WTC11 (cell line): ENCODE data around the gene CSF1. TPM values are rescaled to one million over a fixed set of nuclear protein-coding genes. Genes with fewer than 3 reads are reported as not detected.
"Not testable (repeated sequence)": the region's sequence is repeated elsewhere in the genome, so short reads cannot be mapped to it uniquely, and the experiment has no call there.

ENCODE experiments used
- ATAC-seq: fragments of 200-7000 bp; cut with Tn5 transposase; 2 replicates; pipeline ENCODE4 v1.10.0; 2021; ENCODE audit warnings: mild to moderate bottlenecking, moderate library complexity
- CTCF ChIA-PET: fragments of 300-600 bp; sonication (Branson Sonifier 250); formaldehyde crosslinking; loops from one replicate; lab custom pipeline; 2021; ENCODE audit warnings: antibody characterized with exemption; lab: Charles Lee
- POLR2A ChIA-PET: fragments of 350-600 bp; sonication (Branson Sonifier 250); formaldehyde crosslinking; loops from one replicate; lab custom pipeline; 2021; ENCODE audit warnings: antibody characterized with exemption; lab: Charles Lee
- DNase-seq: peaks from one replicate; pipeline ENCODE4 v3.0.0; 2021; ENCODE audit warnings: low spot score
- H3K27ac Mint-ChIP-seq: 2 replicates; pipeline ENCODE4 v1.8.0; 2021; ENCODE audit warnings: mixed read lengths
- H3K27me3 Mint-ChIP-seq: 2 replicates; pipeline ENCODE4 v1.8.0; 2021; ENCODE audit warnings: low read depth, mild to moderate bottlenecking, moderate library complexity, mixed read lengths
- H3K36me3 Mint-ChIP-seq: 2 replicates; pipeline ENCODE4 v1.8.0; 2021; ENCODE audit warnings: mixed read lengths
- H3K4me1 Mint-ChIP-seq: 2 replicates; pipeline ENCODE4 v1.8.0; 2022; ENCODE audit warnings: mixed read lengths
- H3K4me3 Mint-ChIP-seq: 2 replicates; pipeline ENCODE4 v1.8.0; 2021; ENCODE audit warnings: mild to moderate bottlenecking, moderate library complexity, mixed read lengths
- H3K9me3 Mint-ChIP-seq: 2 replicates; pipeline ENCODE4 v1.8.0; 2021; ENCODE audit warnings: mixed read lengths
- CBFB ChIP-seq: sonication (generic); formaldehyde crosslinking; IDR thresholded peaks from 2 replicates; pipeline ENCODE4 v1.8.1; 2022; ENCODE audit warnings: mild to moderate bottlenecking, low read depth, missing genetic modification reagents
- ELF4 ChIP-seq: sonication (generic); formaldehyde crosslinking; IDR thresholded peaks from 2 replicates; pipeline ENCODE4 v1.8.1; 2022; ENCODE audit warnings: low read depth, mild to moderate bottlenecking, moderate library complexity, missing genetic modification reagents
- EMX1 ChIP-seq: fragments of 250-450 bp; sonication (Bioruptor Pico); IDR thresholded peaks from 2 replicates; pipeline ENCODE4 v1.8.0; 2021; ENCODE audit warnings: mild to moderate bottlenecking
- FOXJ3 ChIP-seq: sonication (generic); formaldehyde crosslinking; IDR thresholded peaks from 2 replicates; pipeline ENCODE4 v1.9.0; 2021; ENCODE audit warnings: missing genetic modification reagents, mild to moderate bottlenecking, borderline replicate concordance
- FOXK1 ChIP-seq: sonication (generic); formaldehyde crosslinking; IDR thresholded peaks from 2 replicates; pipeline ENCODE4 v1.8.0; 2022; ENCODE audit warnings: mild to moderate bottlenecking, moderate library complexity, missing genetic modification reagents
- GABPB1 ChIP-seq: sonication (generic); formaldehyde crosslinking; IDR thresholded peaks from 2 replicates; pipeline ENCODE4 v1.8.1; 2023; ENCODE audit warnings: mild to moderate bottlenecking, missing genetic modification reagents
- JUN ChIP-seq: sonication (generic); formaldehyde crosslinking; IDR thresholded peaks from 2 replicates; pipeline ENCODE4 v1.8.0; 2023; ENCODE audit warnings: mild to moderate bottlenecking, missing genetic modification reagents
- MXD4 ChIP-seq: fragments of 250-450 bp; sonication (Bioruptor Pico); IDR thresholded peaks from 2 replicates; pipeline ENCODE4 v1.8.0; 2021; ENCODE audit warnings: mild to moderate bottlenecking, moderate library complexity, borderline replicate concordance
- NFE2L1 ChIP-seq: sonication (generic); formaldehyde crosslinking; IDR thresholded peaks from 2 replicates; pipeline ENCODE4 v1.8.1; 2023; ENCODE audit warnings: missing genetic modification reagents
- NR1H2 ChIP-seq: sonication (generic); formaldehyde crosslinking; IDR thresholded peaks from 2 replicates; pipeline ENCODE4 v1.9.0; 2021; ENCODE audit warnings: mild to moderate bottlenecking, moderate library complexity, missing genetic modification reagents
- SMAD4 ChIP-seq: sonication (generic); formaldehyde crosslinking; IDR thresholded peaks from 2 replicates; pipeline ENCODE4 v1.8.0; 2022; ENCODE audit warnings: mild to moderate bottlenecking, missing genetic modification reagents
- ZBTB21 ChIP-seq: sonication (generic); formaldehyde crosslinking; IDR thresholded peaks from 2 replicates; pipeline ENCODE4 v1.8.1; 2023; ENCODE audit warnings: mild to moderate bottlenecking, missing genetic modification reagents, borderline replicate concordance
- ZNF423 ChIP-seq: fragments of 250-450 bp; sonication (Bioruptor Pico); IDR thresholded peaks from 2 replicates; pipeline ENCODE4 v2.1.2; 2022; ENCODE audit warnings: mild to moderate bottlenecking, moderate library complexity
- total RNA-seq: library from RNA; stranded (reverse); gene quantifications from 3 replicates; pipeline ENCODE4 v1.2.3, GENCODE V29; 2021
- TF ChIP-seq, protein P1 (sequence below): fragments of 250-450 bp; sonication (Bioruptor Pico); IDR thresholded peaks from 2 replicates; pipeline ENCODE4 v1.9.0; 2021; ENCODE audit warnings: moderate library complexity, mild to moderate bottlenecking, inconsistent platforms, borderline replicate concordance
- TF ChIP-seq, protein P2 (sequence below): sonication (generic); formaldehyde crosslinking; IDR thresholded peaks from 2 replicates; pipeline ENCODE4 v1.8.1; 2022; ENCODE audit warnings: mild to moderate bottlenecking, moderate library complexity, missing genetic modification reagents
- TF ChIP-seq, protein P3 (sequence below): sonication (generic); formaldehyde crosslinking; IDR thresholded peaks from 2 replicates; pipeline ENCODE4 v1.8.0; 2022; ENCODE audit warnings: mild to moderate bottlenecking, missing genetic modification reagents
- TF ChIP-seq, protein P4 (sequence below): sonication (generic); formaldehyde crosslinking; IDR thresholded peaks from 2 replicates; pipeline ENCODE4 v1.8.1; 2023; ENCODE audit warnings: mild to moderate bottlenecking, missing genetic modification reagents, moderate library complexity
- TF ChIP-seq, protein P5 (sequence below): sonication (generic); formaldehyde crosslinking; IDR thresholded peaks from 2 replicates; pipeline ENCODE4 v1.8.1; 2023; ENCODE audit warnings: mild to moderate bottlenecking, missing genetic modification reagents
- TF ChIP-seq, protein P6 (sequence below): sonication (generic); formaldehyde crosslinking; IDR thresholded peaks from 2 replicates; pipeline ENCODE4 v1.8.0; 2022; ENCODE audit warnings: missing genetic modification reagents

Gene CSF1
- total RNA-seq, 1 experiment from 2014 or later, result 3.0 TPM

DNA sequence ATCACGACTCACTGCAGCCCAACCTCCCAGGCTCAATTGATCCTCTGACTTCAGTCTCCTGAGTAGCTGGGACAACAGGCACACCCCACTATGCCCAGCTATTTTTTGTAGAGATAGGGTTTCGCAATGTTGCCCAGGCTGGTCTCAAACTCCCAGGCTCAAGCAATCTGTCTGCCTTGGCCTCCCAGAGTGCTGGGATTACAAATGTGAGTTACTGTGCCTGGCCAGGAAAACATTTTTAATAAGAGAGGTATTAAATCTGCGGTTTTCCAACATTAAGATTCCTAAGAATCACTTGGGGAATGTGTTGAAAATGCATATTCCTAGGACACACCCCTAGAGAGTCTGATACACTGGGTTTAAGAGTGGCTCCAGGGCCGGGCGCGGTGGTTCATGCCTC lies 8.7 kb downstream of the CSF1 start:
- TF ChIP-seq, protein P1, sequence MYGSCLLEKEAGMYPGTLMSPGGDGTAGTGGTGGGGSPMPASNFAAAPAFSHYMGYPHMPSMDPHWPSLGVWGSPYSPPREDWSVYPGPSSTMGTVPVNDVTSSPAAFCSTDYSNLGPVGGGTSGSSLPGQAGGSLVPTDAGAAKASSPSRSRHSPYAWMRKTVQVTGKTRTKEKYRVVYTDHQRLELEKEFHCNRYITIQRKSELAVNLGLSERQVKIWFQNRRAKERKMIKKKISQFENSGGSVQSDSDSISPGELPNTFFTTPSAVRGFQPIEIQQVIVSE (CRISPR knock-in tag), result no peak
- TF ChIP-seq, protein P2, sequence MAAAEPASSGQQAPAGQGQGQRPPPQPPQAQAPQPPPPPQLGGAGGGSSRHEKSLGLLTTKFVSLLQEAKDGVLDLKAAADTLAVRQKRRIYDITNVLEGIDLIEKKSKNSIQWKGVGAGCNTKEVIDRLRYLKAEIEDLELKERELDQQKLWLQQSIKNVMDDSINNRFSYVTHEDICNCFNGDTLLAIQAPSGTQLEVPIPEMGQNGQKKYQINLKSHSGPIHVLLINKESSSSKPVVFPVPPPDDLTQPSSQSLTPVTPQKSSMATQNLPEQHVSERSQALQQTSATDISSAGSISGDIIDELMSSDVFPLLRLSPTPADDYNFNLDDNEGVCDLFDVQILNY (CRISPR knock-in tag), result no peak
- TF ChIP-seq SMAD4 (no peak), ZBTB21 (no peak), JUN (no peak), NR1H2 (CRISPR knock-in tag) (no peak), FOXJ3 (no peak), ELF4 (CRISPR knock-in tag) (no peak), CBFB (no peak), GABPB1 (no peak), NFE2L1 (CRISPR knock-in tag) (no peak), ZNF423 (CRISPR knock-in tag) (no peak), MXD4 (CRISPR knock-in tag) (no peak), EMX1 (CRISPR knock-in tag) (no peak), FOXK1 (CRISPR knock-in tag) (no peak)
- TF ChIP-seq, protein P3, sequence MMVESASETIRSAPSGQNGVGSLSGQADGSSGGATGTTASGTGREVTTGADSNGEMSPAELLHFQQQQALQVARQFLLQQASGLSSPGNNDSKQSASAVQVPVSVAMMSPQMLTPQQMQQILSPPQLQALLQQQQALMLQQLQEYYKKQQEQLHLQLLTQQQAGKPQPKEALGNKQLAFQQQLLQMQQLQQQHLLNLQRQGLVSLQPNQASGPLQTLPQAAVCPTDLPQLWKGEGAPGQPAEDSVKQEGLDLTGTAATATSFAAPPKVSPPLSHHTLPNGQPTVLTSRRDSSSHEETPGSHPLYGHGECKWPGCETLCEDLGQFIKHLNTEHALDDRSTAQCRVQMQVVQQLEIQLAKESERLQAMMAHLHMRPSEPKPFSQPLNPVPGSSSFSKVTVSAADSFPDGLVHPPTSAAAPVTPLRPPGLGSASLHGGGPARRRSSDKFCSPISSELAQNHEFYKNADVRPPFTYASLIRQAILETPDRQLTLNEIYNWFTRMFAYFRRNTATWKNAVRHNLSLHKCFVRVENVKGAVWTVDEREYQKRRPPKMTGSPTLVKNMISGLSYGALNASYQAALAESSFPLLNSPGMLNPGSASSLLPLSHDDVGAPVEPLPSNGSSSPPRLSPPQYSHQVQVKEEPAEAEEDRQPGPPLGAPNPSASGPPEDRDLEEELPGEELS, result no peak
- TF ChIP-seq, protein P4, sequence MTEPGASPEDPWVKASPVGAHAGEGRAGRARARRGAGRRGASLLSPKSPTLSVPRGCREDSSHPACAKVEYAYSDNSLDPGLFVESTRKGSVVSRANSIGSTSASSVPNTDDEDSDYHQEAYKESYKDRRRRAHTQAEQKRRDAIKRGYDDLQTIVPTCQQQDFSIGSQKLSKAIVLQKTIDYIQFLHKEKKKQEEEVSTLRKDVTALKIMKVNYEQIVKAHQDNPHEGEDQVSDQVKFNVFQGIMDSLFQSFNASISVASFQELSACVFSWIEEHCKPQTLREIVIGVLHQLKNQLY, result no peak
- TF ChIP-seq, protein P5, sequence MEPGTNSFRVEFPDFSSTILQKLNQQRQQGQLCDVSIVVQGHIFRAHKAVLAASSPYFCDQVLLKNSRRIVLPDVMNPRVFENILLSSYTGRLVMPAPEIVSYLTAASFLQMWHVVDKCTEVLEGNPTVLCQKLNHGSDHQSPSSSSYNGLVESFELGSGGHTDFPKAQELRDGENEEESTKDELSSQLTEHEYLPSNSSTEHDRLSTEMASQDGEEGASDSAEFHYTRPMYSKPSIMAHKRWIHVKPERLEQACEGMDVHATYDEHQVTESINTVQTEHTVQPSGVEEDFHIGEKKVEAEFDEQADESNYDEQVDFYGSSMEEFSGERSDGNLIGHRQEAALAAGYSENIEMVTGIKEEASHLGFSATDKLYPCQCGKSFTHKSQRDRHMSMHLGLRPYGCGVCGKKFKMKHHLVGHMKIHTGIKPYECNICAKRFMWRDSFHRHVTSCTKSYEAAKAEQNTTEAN (CRISPR knock-in tag), result no peak
- TF ChIP-seq, protein P6, sequence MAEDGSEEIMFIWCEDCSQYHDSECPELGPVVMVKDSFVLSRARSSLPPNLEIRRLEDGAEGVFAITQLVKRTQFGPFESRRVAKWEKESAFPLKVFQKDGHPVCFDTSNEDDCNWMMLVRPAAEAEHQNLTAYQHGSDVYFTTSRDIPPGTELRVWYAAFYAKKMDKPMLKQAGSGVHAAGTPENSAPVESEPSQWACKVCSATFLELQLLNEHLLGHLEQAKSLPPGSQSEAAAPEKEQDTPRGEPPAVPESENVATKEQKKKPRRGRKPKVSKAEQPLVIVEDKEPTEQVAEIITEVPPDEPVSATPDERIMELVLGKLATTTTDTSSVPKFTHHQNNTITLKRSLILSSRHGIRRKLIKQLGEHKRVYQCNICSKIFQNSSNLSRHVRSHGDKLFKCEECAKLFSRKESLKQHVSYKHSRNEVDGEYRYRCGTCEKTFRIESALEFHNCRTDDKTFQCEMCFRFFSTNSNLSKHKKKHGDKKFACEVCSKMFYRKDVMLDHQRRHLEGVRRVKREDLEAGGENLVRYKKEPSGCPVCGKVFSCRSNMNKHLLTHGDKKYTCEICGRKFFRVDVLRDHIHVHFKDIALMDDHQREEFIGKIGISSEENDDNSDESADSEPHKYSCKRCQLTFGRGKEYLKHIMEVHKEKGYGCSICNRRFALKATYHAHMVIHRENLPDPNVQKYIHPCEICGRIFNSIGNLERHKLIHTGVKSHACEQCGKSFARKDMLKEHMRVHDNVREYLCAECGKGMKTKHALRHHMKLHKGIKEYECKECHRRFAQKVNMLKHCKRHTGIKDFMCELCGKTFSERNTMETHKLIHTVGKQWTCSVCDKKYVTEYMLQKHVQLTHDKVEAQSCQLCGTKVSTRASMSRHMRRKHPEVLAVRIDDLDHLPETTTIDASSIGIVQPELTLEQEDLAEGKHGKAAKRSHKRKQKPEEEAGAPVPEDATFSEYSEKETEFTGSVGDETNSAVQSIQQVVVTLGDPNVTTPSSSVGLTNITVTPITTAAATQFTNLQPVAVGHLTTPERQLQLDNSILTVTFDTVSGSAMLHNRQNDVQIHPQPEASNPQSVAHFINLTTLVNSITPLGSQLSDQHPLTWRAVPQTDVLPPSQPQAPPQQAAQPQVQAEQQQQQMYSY, result no peak
- H3K9me3 Mint-ChIP-seq, result no peaks in the 10 kb centered on the region
- no peak for ATAC-seq
- H3K27me3 Mint-ChIP-seq, result no peaks in the 10 kb centered on the region
- ChIA-PET POLR2A (interaction anchor here (0.7 to 1.6 kb wide), 2 partner anchors 14 to 65 kb away, joined by 3 to 5 read pairs; partner anchors contain the start of gene AHCYL1), CTCF (interaction anchor here (1.8 to 4.8 kb wide), 2 partner anchors 65 to 136 kb away, joined by 3 to 36 read pairs; partner anchors contain the start of gene AHCYL1)
- H3K4me3 Mint-ChIP-seq, result no peak overlapping the region
- no peak overlapping the region for H3K27ac Mint-ChIP-seq
- no peaks in the 10 kb centered on the region for H3K4me1 Mint-ChIP-seq
- no peaks in the 10 kb centered on the region for H3K36me3 Mint-ChIP-seq
- no peak for DNase-seq

DNA sequence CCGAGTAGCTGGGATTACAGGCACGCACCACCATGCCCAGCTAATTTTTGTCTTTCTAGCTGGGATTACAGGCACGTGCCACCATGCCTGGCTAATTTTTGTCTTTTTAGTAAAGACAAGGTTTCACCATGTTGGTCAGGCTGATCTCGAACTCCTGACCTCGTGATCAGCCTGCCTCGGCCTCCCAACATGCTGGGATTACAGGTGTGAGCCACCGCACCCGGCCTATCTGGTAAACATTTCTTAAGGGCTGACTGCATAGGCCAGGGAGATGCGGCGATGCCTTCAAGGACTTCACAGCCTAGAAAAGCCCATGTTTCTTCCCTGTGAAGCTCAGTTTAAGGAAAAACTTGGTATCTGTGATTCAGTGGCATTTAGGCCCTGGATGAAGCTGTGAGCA lies 9.7 kb downstream of the CSF1 start:
- not testable (repeated sequence) for H3K4me1 Mint-ChIP-seq, ATAC-seq, H3K9me3 Mint-ChIP-seq, H3K36me3 Mint-ChIP-seq, DNase-seq, H3K27ac Mint-ChIP-seq, H3K27me3 Mint-ChIP-seq, H3K4me3 Mint-ChIP-seq
- CTCF ChIA-PET, result interaction anchor here (0.5 to 4.8 kb wide), 5 partner anchors 9 to 143 kb away, joined by 3 to 36 read pairs (median 3); partner anchors contain the start of gene AHCYL1
- POLR2A ChIA-PET, result interaction anchor here (1.6 kb wide), 1 partner anchor 64 kb away, joined by 5 read pairs; the partner anchor contains the start of gene AHCYL1
